ENCODE data around the gene IRF2BPL. TPM values are rescaled to one million over a fixed set of nuclear protein-coding genes. Genes with fewer than 3 reads are reported as not detected.

IRF2BPL gene
- total RNA-seq, 1 experiment from 2014 or later: 83.3 TPM

DNA sequence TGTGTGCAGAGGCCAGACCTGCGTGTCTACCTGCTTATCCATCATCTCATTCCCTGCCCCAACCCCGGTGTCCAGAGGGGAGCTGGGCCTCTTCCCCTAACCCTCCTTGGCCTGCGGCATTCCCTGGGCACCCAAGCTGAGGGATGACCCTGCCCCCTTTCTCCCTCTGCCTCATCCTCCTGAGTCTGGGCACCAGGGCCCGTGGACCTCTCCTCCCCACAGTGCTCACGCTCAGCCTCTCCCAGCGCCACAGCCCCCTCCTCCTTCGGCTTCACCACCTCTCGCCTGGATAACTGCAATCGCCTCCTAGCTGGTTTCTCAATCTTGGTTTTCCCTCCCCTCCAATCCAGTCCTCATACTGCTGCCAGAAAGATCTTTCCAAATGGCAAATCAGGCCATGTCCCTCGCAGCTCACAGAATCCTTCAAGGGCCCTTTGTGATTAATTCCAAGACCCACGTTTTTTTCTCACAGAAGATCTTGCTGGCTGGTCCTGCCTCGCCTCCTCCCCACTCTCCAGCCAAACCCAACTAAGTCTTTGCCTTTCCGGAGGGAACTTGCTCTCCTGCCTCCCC lies 16.2 kb downstream of the IRF2BPL start:
- ATAC-seq (no peak), DNase-seq (ENCODE audit: low read depth, low spot score) (no peak)
- ChIA-PET CTCF (interaction anchor here (0.6 kb wide), 1 partner anchor 83 kb away, joined by 3 read pairs; no protein-coding TSS in a partner anchor), POLR2A (no interaction called here)
- Histone ChIP-seq H3K4me1 (ENCODE audit: control insufficient read depth, insufficient read depth, low read length) (no peaks in the 10 kb centered on the region; the same call in 1 of the 2 replicates), H3K36me3 (ENCODE audit: control insufficient read depth, insufficient read depth, low read length) (no peaks in the 10 kb centered on the region), H3K27me3 (ENCODE audit: control insufficient read depth, insufficient read depth, low read length) (no peaks in the 10 kb centered on the region), H3K9me3 (ENCODE audit: control insufficient read depth, insufficient read depth, low read depth, low read length) (no peaks in the 10 kb centered on the region), H3K27ac (ENCODE audit: low read length) (no peak overlapping the region; the same call in 1 of the 2 replicates), H3K4me3 (ENCODE audit: low read depth in 2 of 2, low read length in 2 of 2) (no peak overlapping the region)
- intact Hi-C loops (cut with micrococcal nuclease; ENCODE audit: unreplicated experiment): no loop called here
- BruUV-seq (replicated peaks): no TSS peak
- TF ChIP-seq TCF7L2 (IDR thresholded peaks at IDR 0.05; ENCODE audit: low read depth, low read length) (no peak), SIN3A (IDR thresholded peaks at IDR 0.05; ENCODE audit: borderline replicate concordance, insufficient read depth, low read depth, low read length) (no peak), POLR2AphosphoS5 (IDR thresholded peaks at IDR 0.05; ENCODE audit: low read depth, low read length) (no peak)
- TF ChIP-seq, protein P1, sequence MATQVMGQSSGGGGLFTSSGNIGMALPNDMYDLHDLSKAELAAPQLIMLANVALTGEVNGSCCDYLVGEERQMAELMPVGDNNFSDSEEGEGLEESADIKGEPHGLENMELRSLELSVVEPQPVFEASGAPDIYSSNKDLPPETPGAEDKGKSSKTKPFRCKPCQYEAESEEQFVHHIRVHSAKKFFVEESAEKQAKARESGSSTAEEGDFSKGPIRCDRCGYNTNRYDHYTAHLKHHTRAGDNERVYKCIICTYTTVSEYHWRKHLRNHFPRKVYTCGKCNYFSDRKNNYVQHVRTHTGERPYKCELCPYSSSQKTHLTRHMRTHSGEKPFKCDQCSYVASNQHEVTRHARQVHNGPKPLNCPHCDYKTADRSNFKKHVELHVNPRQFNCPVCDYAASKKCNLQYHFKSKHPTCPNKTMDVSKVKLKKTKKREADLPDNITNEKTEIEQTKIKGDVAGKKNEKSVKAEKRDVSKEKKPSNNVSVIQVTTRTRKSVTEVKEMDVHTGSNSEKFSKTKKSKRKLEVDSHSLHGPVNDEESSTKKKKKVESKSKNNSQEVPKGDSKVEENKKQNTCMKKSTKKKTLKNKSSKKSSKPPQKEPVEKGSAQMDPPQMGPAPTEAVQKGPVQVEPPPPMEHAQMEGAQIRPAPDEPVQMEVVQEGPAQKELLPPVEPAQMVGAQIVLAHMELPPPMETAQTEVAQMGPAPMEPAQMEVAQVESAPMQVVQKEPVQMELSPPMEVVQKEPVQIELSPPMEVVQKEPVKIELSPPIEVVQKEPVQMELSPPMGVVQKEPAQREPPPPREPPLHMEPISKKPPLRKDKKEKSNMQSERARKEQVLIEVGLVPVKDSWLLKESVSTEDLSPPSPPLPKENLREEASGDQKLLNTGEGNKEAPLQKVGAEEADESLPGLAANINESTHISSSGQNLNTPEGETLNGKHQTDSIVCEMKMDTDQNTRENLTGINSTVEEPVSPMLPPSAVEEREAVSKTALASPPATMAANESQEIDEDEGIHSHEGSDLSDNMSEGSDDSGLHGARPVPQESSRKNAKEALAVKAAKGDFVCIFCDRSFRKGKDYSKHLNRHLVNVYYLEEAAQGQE (IDR thresholded peaks at IDR 0.05; ENCODE audit: insufficient read depth in 1 of 2, low read depth in 2 of 2, low read length in 1 of 2): no peak
- TF ChIP-seq, protein P2, sequence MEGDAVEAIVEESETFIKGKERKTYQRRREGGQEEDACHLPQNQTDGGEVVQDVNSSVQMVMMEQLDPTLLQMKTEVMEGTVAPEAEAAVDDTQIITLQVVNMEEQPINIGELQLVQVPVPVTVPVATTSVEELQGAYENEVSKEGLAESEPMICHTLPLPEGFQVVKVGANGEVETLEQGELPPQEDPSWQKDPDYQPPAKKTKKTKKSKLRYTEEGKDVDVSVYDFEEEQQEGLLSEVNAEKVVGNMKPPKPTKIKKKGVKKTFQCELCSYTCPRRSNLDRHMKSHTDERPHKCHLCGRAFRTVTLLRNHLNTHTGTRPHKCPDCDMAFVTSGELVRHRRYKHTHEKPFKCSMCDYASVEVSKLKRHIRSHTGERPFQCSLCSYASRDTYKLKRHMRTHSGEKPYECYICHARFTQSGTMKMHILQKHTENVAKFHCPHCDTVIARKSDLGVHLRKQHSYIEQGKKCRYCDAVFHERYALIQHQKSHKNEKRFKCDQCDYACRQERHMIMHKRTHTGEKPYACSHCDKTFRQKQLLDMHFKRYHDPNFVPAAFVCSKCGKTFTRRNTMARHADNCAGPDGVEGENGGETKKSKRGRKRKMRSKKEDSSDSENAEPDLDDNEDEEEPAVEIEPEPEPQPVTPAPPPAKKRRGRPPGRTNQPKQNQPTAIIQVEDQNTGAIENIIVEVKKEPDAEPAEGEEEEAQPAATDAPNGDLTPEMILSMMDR (IDR thresholded peaks at IDR 0.05): no peak
- in situ Hi-C loops (cut with HindIII; ENCODE audit: low pct_unique_long_range_greater_than_20kb, low sequenced_read_pairs): no loop called here

DNA sequence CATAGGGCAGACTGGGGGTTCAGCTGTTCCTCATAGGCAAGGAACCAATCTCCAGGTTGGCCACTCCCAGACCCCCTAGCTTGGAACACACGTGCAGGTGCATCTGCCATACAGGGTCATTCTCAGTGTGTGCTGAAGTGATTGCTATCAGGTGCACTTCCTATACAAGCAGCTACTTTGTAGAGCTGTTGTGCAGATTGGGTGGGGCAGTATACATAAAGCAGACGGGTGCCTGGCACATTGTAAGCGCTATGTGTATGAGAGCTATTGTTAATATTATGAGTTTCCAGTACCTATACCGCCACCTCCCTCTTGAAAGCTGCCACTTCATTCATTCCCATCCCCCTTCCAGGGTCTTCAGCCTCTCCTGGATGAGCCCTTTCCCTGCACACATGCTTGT lies 17.3 kb downstream of the IRF2BPL start:
- DNase-seq (ENCODE audit: low read depth, low spot score): no peak
- no peak overlapping the region for H3K27ac ChIP-seq (ENCODE audit: low read length)
- TF ChIP-seq SIN3A (IDR thresholded peaks at IDR 0.05; ENCODE audit: borderline replicate concordance, insufficient read depth, low read depth, low read length) (no peak), POLR2AphosphoS5 (IDR thresholded peaks at IDR 0.05; ENCODE audit: low read depth, low read length) (no peak), TCF7L2 (IDR thresholded peaks at IDR 0.05; ENCODE audit: low read depth, low read length) (no peak)
- TF ChIP-seq, protein P1 (IDR thresholded peaks at IDR 0.05; ENCODE audit: insufficient read depth in 1 of 2, low read depth in 2 of 2, low read length in 1 of 2): no peak
- TF ChIP-seq, protein P2 (IDR thresholded peaks at IDR 0.05): no peak
- H3K4me1 ChIP-seq (ENCODE audit: control insufficient read depth, insufficient read depth, low read length): no peaks in the 10 kb centered on the region; the same call in 1 of the 2 replicates
- in situ Hi-C loops (cut with HindIII; ENCODE audit: low pct_unique_long_range_greater_than_20kb, low sequenced_read_pairs): no loop called here
- ChIA-PET POLR2A (no interaction called here), CTCF (no interaction called here)
- no peak for ATAC-seq
- no peaks in the 10 kb centered on the region for H3K9me3 ChIP-seq (ENCODE audit: control insufficient read depth, insufficient read depth, low read depth, low read length)
- no peaks in the 10 kb centered on the region for H3K27me3 ChIP-seq (ENCODE audit: control insufficient read depth, insufficient read depth, low read length)
- H3K4me3 ChIP-seq (ENCODE audit: low read depth in 2 of 2, low read length in 2 of 2): no peak overlapping the region
- intact Hi-C loops (cut with micrococcal nuclease; ENCODE audit: unreplicated experiment): no loop called here
- no peaks in the 10 kb centered on the region for H3K36me3 ChIP-seq (ENCODE audit: control insufficient read depth, insufficient read depth, low read length)
- BruUV-seq (replicated peaks): no TSS peak

Data from Panc1 (cell line).